Keratinocyte (primary cell): ENCODE results near the gene SPPL3. TPM values are rescaled to one million over a fixed set of nuclear protein-coding genes. Genes with fewer than 3 reads are reported as not detected.

Experiments
- DNase-seq: peaks from one replicate; pipeline ENCODE4 v3.0.0-alpha.2; 2011; ENCODE audit warnings: low read depth, missing footprints, low spot score
- FAIRE-seq: peaks from 2 replicates; lab custom pipeline; 2011; peaks lifted over from hg19 to GRCh38; lab: Jason Lieb, UNC
- H2AFZ ChIP-seq: 2 replicates; pipeline ENCODE4 v1.6.0; 2012; ENCODE audit warnings: low read length, control low read depth, inconsistent platforms; ENCODE audit not compliant: control insufficient read depth
- H3K27ac ChIP-seq: 2 replicates; pipeline ENCODE4 v1.5.1; 2011; ENCODE audit warnings: low read length; ENCODE audit not compliant: control insufficient read depth, insufficient read depth
- H3K27me3 ChIP-seq: 3 replicates; pipeline ENCODE4 v1.6.0; 2011; ENCODE audit warnings: low read length; ENCODE audit not compliant: control insufficient read depth, insufficient read depth; ENCODE audit errors: extremely low read depth
- H3K36me3 ChIP-seq, 2 experiments: 2 replicates in 1 of 2; 3 replicates in 1 of 2; pipeline ENCODE4 v1.5.1; 2011; ENCODE audit warnings: low read length in 2 of 2, mild to moderate bottlenecking in 1 of 2; ENCODE audit not compliant: control insufficient read depth in 2 of 2, insufficient read depth in 2 of 2; ENCODE audit errors: extremely low read depth in 1 of 2
- H3K4me1 ChIP-seq: 3 replicates; pipeline ENCODE4 v1.5.1; 2011; ENCODE audit warnings: low read length; ENCODE audit not compliant: control insufficient read depth, insufficient read depth; ENCODE audit errors: extremely low read depth
- H3K4me2 ChIP-seq: 3 replicates; pipeline ENCODE4 v1.6.0; 2011; ENCODE audit warnings: low read depth, low read length; ENCODE audit not compliant: control insufficient read depth, insufficient read depth; ENCODE audit errors: extremely low read depth
- H3K4me3 ChIP-seq, 3 experiments: fragments of 200-600 bp in 1 of 3; sonication (generic) in 1 of 3; 2 replicates in 2 of 3; 3 replicates in 1 of 3; pipeline ENCODE4 v1.5.1; 2011 to 2016; ENCODE audit warnings: low read length in 3 of 3, mild to moderate bottlenecking in 3 of 3, control low read depth in 2 of 3, inconsistent platforms in 1 of 3, low read depth in 1 of 3, mixed read lengths in 1 of 3, mixed run types in 1 of 3, moderate library complexity in 1 of 3; ENCODE audit not compliant: control insufficient read depth in 2 of 3, insufficient read depth in 2 of 3; ENCODE audit errors: extremely low read depth in 1 of 3
- H3K79me2 ChIP-seq: 2 replicates; pipeline ENCODE4 v1.6.0; 2012; ENCODE audit warnings: low read length; ENCODE audit not compliant: control insufficient read depth, insufficient read depth
- H3K9ac ChIP-seq: 3 replicates; pipeline ENCODE4 v1.6.0; 2011; ENCODE audit warnings: low read length; ENCODE audit not compliant: control insufficient read depth, insufficient read depth; ENCODE audit errors: extremely low read depth
- H3K9me1 ChIP-seq: 3 replicates; pipeline ENCODE4 v1.6.0; 2011; ENCODE audit warnings: low read length; ENCODE audit not compliant: control insufficient read depth, insufficient read depth; ENCODE audit errors: extremely low read depth
- H3K9me3 ChIP-seq: 2 replicates; pipeline ENCODE4 v1.5.1; 2012; ENCODE audit warnings: low read depth, low read length; ENCODE audit not compliant: control insufficient read depth
- H4K20me1 ChIP-seq: 3 replicates; pipeline ENCODE4 v1.6.0; 2011; ENCODE audit warnings: low read length; ENCODE audit not compliant: control insufficient read depth, insufficient read depth; ENCODE audit errors: extremely low read depth
- EZH2 ChIP-seq: IDR thresholded peaks from one replicate; pipeline ENCODE4 v1.6.1; 2012; ENCODE audit warnings: inconsistent platforms, mild to moderate bottlenecking, low read length, moderate library complexity
- dilution Hi-C: fragments of 300-500 bp; cut with MboI; formaldehyde crosslinking; loops from one replicate; pipeline ENCODE4 v1.7.0; 2020; ENCODE audit warnings: low sequenced_read_pairs; ENCODE audit not compliant: extremely low pct_ligation_motif_present
- polyA plus RNA-seq, 5 experiments: library from polyadenylated mRNA; depleted of rRNA in 3 of 5; stranded (reverse) in 3 of 5; stranded (forward) in 1 of 5; unstranded in 1 of 5; fragments of >200 nt; gene quantifications; 1 replicate in 1 of 5; 2 replicates in 3 of 5; 3 replicates in 1 of 5; pipeline versions ENCODE4 v1.2.1 to v1.2.3, GENCODE V29; 2011 to 2012; ENCODE audit warnings: missing spikeins in 2 of 5, low read depth in 1 of 5, low replicate concordance in 1 of 5
- TF ChIP-seq, protein P1 (sequence below), 3 experiments: IDR thresholded peaks in 1 of 3; conservative IDR thresholded peaks in 1 of 3; optimal IDR thresholded peaks in 1 of 3; 2 replicates in 2 of 3; 3 replicates in 1 of 3; pipeline versions ENCODE3 to v1.5.1; 2011; ENCODE audit warnings: low read length in 3 of 3, mild to moderate bottlenecking in 3 of 3, moderate library complexity in 2 of 3, control low read depth in 1 of 3, inconsistent platforms in 1 of 3; ENCODE audit not compliant: insufficient read depth in 2 of 3; ENCODE audit errors: extremely low read depth in 1 of 3

Gene SPPL3
- polyA plus RNA-seq, 1 donor (not counting 4 experiments of a cell fraction or from before 2014, with no cell fraction given), result 28.3 TPM

DNA sequence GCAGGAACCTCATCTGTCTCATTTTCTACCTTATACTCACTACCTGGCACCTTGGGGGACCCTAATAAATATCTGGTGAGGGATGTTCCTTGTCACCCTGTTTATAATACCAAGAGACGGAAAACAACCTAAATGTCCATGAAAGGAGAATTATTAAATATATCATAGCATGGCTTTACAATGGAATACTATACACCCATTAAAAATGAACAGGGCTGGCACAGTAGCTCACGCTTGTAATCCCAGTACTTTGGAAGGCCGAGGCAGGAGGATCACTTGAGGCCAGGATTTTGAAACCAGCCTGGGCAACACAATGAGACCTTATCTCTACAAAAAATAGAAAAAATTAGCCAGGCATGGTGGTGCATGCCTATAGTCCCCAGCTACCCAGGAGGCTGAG, 34.3 kb upstream of the SPPL3 start:
- no peaks in the 10 kb centered on the region for H3K36me3 ChIP-seq
- no peak overlapping the region for H3K27ac ChIP-seq
- no peak for TF ChIP-seq EZH2
- TF ChIP-seq, protein P1, sequence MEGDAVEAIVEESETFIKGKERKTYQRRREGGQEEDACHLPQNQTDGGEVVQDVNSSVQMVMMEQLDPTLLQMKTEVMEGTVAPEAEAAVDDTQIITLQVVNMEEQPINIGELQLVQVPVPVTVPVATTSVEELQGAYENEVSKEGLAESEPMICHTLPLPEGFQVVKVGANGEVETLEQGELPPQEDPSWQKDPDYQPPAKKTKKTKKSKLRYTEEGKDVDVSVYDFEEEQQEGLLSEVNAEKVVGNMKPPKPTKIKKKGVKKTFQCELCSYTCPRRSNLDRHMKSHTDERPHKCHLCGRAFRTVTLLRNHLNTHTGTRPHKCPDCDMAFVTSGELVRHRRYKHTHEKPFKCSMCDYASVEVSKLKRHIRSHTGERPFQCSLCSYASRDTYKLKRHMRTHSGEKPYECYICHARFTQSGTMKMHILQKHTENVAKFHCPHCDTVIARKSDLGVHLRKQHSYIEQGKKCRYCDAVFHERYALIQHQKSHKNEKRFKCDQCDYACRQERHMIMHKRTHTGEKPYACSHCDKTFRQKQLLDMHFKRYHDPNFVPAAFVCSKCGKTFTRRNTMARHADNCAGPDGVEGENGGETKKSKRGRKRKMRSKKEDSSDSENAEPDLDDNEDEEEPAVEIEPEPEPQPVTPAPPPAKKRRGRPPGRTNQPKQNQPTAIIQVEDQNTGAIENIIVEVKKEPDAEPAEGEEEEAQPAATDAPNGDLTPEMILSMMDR (optimal IDR thresholded peaks at IDR 0.05 in 1 of 3, IDR thresholded peaks at IDR 0.05 in 1 of 3, conservative IDR thresholded peaks at IDR 0.05 in 1 of 3; ENCODE audit: extremely low read depth in 1 of 3, insufficient read depth in 2 of 3, low read length in 3 of 3), result no peak
- H3K9me3 ChIP-seq, result no peaks in the 10 kb centered on the region
- no peak overlapping the region for H2AFZ ChIP-seq
- H3K27me3 ChIP-seq, result no peaks in the 10 kb centered on the region
- no peaks in the 10 kb centered on the region for H3K4me1 ChIP-seq
- no peaks in the 10 kb centered on the region for H4K20me1 ChIP-seq
- H3K4me3 ChIP-seq, result no peak overlapping the region
- no peak for DNase-seq
- no peaks in the 10 kb centered on the region for H3K79me2 ChIP-seq
- H3K4me2 ChIP-seq, result no peak overlapping the region
- no peak for FAIRE-seq
- dilution Hi-C loops, result no loop called here
- H3K9me1 ChIP-seq, result no peaks in the 10 kb centered on the region
- no peak overlapping the region for H3K9ac ChIP-seq

DNA sequence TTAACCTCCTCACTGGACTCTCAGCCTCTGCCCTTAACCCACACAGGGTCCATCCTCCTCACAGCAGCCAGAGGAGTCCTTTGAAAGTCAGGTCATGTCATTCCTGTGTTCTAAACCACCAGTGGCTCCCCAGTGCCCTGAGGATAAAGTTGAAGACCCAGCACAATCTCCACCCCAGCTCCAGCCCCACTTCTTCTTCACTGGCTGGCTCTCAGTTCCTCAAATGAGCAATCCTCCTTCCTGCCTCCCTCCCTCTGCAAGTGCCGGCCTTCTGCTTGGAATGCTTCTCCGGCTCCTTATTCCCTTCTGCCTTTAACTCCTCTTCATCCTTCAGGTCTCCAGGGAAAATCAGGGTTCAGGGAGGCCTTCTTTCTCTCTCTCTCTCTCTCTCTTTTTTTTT, 32.0 kb upstream of the SPPL3 start:
- H3K36me3 ChIP-seq, result no peaks in the 10 kb centered on the region
- no peak overlapping the region for H3K4me3 ChIP-seq
- dilution Hi-C loops, result no loop called here
- no peaks in the 10 kb centered on the region for H3K9me1 ChIP-seq
- FAIRE-seq (no peak), DNase-seq (no peak)
- no peak overlapping the region for H2AFZ ChIP-seq
- no peaks in the 10 kb centered on the region for H3K79me2 ChIP-seq
- H3K9ac ChIP-seq, result no peak overlapping the region
- no peak for TF ChIP-seq EZH2
- TF ChIP-seq, protein P1 (optimal IDR thresholded peaks at IDR 0.05 in 1 of 3, IDR thresholded peaks at IDR 0.05 in 1 of 3, conservative IDR thresholded peaks at IDR 0.05 in 1 of 3; ENCODE audit: extremely low read depth in 1 of 3, insufficient read depth in 2 of 3, low read length in 3 of 3), result no peak
- H3K27ac ChIP-seq, result no peak overlapping the region
- H3K4me2 ChIP-seq, result no peak overlapping the region
- no peaks in the 10 kb centered on the region for H4K20me1 ChIP-seq
- H3K4me1 ChIP-seq, result no peaks in the 10 kb centered on the region
- H3K27me3 ChIP-seq, result no peaks in the 10 kb centered on the region
- no peaks in the 10 kb centered on the region for H3K9me3 ChIP-seq
